A549 (cell line): ENCODE data around the gene VPS4A. TPM values are rescaled to one million over a fixed set of nuclear protein-coding genes. Genes with fewer than 3 reads are reported as not detected.
A peak's percentile ranks its signal among the peaks of the same experiment; 100 is the strongest.

Source experiments
- ATAC-seq, 2 experiments: fragments of 200-7000 bp in 1 of 2; fragments of >200 bp in 1 of 2; cut with Nextera tagmentation in 1 of 2; cut with Tn5 transposase in 1 of 2; 3 replicates each; pipeline versions ENCODE4 v1.8.0 to v1.9.1; 2018 to 2020; ENCODE audit warnings: mild to moderate bottlenecking in 1 of 2, moderate library complexity in 1 of 2
- CTCF ChIA-PET: fragments of 300-600 bp; sonication (Branson Sonifier 250); formaldehyde crosslinking; extraction: SDS; loops from one replicate; lab custom pipeline; 2021; ENCODE audit warnings: antibody characterized with exemption, inconsistent platforms; lab: Yijun Ruan, JAX
- POLR2A ChIA-PET: fragments of 350-600 bp; formaldehyde crosslinking; extraction: SDS; loops from one replicate; lab custom pipeline; 2021; ENCODE audit warnings: antibody characterized with exemption, inconsistent platforms; lab: Yijun Ruan, JAX
- DNase-seq, 2 experiments: peaks; one replicate each; pipeline versions ENCODE4 v3.0.0 to v3.0.0-alpha.2; 2011 to 2016; ENCODE audit warnings: low read depth in 1 of 2, low spot score in 1 of 2
- FAIRE-seq: peaks from 2 replicates; lab custom pipeline; 2011; peaks lifted over from hg19 to GRCh38; lab: Jason Lieb, UNC
- H3K27ac ChIP-seq, 2 experiments: fragments of >200 bp; sonication (Bioruptor Twin); formaldehyde crosslinking; 3 replicates each; pipeline ENCODE4 v1.5.1; 2016 to 2017
- H3K4me1 ChIP-seq: fragments of >200 bp; sonication (Bioruptor Twin); formaldehyde crosslinking; 3 replicates; pipeline ENCODE4 v1.6.1; 2016
- H3K4me2 ChIP-seq: fragments of >200 bp; sonication (Bioruptor Twin); formaldehyde crosslinking; 3 replicates; pipeline ENCODE4 v1.6.1; 2016
- H3K4me3 ChIP-seq: fragments of >200 bp; sonication (Bioruptor Twin); formaldehyde crosslinking; 3 replicates; pipeline ENCODE4 v1.5.1; 2016
- H3K9me3 ChIP-seq: fragments of >200 bp; sonication (Bioruptor Twin); formaldehyde crosslinking; 3 replicates; pipeline ENCODE4 v1.6.1; 2016
- CBX8 ChIP-seq: fragments of 200-600 bp; sonication (generic); IDR thresholded peaks from 2 replicates; pipeline ENCODE4 v1.6.1; 2016
- CEBPB ChIP-seq, 2 experiments: fragments of >200 bp in 1 of 2; sonication (Bioruptor Twin) in 1 of 2; formaldehyde crosslinking in 1 of 2; IDR thresholded peaks; 2 replicates each; pipeline ENCODE4 v1.6.1; 2012 to 2016
- CHD2 ChIP-seq: fragments of 150-350 bp; IDR thresholded peaks from 2 replicates; pipeline ENCODE4 v1.6.1; 2014; ENCODE audit warnings: low read length; ENCODE audit not compliant: partially characterized antibody
- CHD4 ChIP-seq: fragments of 200-600 bp; sonication (generic); IDR thresholded peaks from 2 replicates; pipeline ENCODE4 v1.6.1; 2016; ENCODE audit warnings: antibody characterized with exemption, mild to moderate bottlenecking, borderline replicate concordance
- EHMT2 ChIP-seq: fragments of 200-600 bp; sonication (generic); IDR thresholded peaks from 2 replicates; pipeline ENCODE4 v1.6.1; 2016; ENCODE audit warnings: antibody characterized with exemption, low read depth, mild to moderate bottlenecking, moderate library complexity
- EP300 ChIP-seq, 2 experiments: fragments of >200 bp; sonication (Bioruptor Twin); formaldehyde crosslinking; IDR thresholded peaks; 2 replicates in 1 of 2; 3 replicates in 1 of 2; pipeline ENCODE4 v1.6.1; 2016 to 2017
- FOXS1 ChIP-seq: fragments of 250-450 bp; sonication (Bioruptor Pico); IDR thresholded peaks from 2 replicates; pipeline ENCODE4 v1.5.0; 2020; ENCODE audit warnings: mild to moderate bottlenecking, moderate library complexity
- GATA3 ChIP-seq: IDR thresholded peaks from 2 replicates; pipeline ENCODE4 v1.6.1; 2012; ENCODE audit warnings: borderline replicate concordance
- HEYL ChIP-seq: fragments of 250-450 bp; sonication (Bioruptor Pico); IDR thresholded peaks from 2 replicates; pipeline ENCODE4 v1.8.0; 2021; ENCODE audit warnings: mild to moderate bottlenecking, moderate library complexity
- HOXA7 ChIP-seq: fragments of 250-450 bp; sonication (Bioruptor Pico); IDR thresholded peaks from 2 replicates; pipeline ENCODE4 v1.5.0; 2020; ENCODE audit warnings: mild to moderate bottlenecking, moderate library complexity
- HOXB5 ChIP-seq: fragments of 250-450 bp; sonication (Bioruptor Pico); IDR thresholded peaks from 2 replicates; pipeline ENCODE4 v1.5.0; 2020; ENCODE audit warnings: mild to moderate bottlenecking, moderate library complexity
- JUN ChIP-seq, 2 experiments: fragments of >200 bp; sonication (Bioruptor Twin); formaldehyde crosslinking; IDR thresholded peaks; 2 replicates in 1 of 2; 3 replicates in 1 of 2; pipeline ENCODE4 v1.6.1; 2016 to 2017
- KDM1A ChIP-seq: fragments of 200-600 bp; sonication (generic); IDR thresholded peaks from 2 replicates; pipeline ENCODE4 v1.6.1; 2016; ENCODE audit warnings: low read depth, mild to moderate bottlenecking
- MAFK ChIP-seq: fragments of 450-650 bp; IDR thresholded peaks from 2 replicates; pipeline ENCODE4 v1.6.1; 2014; ENCODE audit not compliant: partially characterized antibody
- NPAS2 ChIP-seq: fragments of 250-450 bp; sonication (Bioruptor Pico); IDR thresholded peaks from 2 replicates; pipeline ENCODE4 v1.8.0; 2022; ENCODE audit warnings: mild to moderate bottlenecking, moderate library complexity, borderline replicate concordance
- PHF8 ChIP-seq: fragments of 200-600 bp; sonication (generic); IDR thresholded peaks from 2 replicates; pipeline ENCODE4 v1.6.1; 2016; ENCODE audit warnings: low read depth, mild to moderate bottlenecking, antibody characterized with exemption, moderate library complexity, borderline replicate concordance
- POLR2A ChIP-seq: IDR thresholded peaks from 2 replicates; pipeline ENCODE4 v1.6.1; 2012; ENCODE audit warnings: mild to moderate bottlenecking, low read length
- POLR2AphosphoS2 ChIP-seq: conservative IDR thresholded peaks from 2 replicates; pipeline ENCODE4 v1.6.1; 2012; ENCODE audit warnings: low read length, improper control_type of control experiment, inconsistent platforms
- RARB ChIP-seq: fragments of 250-450 bp; sonication (Bioruptor Pico); IDR thresholded peaks from 2 replicates; pipeline ENCODE4 v1.8.0; 2021; ENCODE audit warnings: mild to moderate bottlenecking, moderate library complexity
- RCOR1 ChIP-seq: fragments of 150-350 bp; IDR thresholded peaks from 2 replicates; pipeline ENCODE4 v1.6.1; 2014; ENCODE audit warnings: antibody characterized with exemption, low read length, low read depth
- RFX5 ChIP-seq: fragments of 450-650 bp; IDR thresholded peaks from 2 replicates; pipeline ENCODE4 v1.7.1; 2014; ENCODE audit warnings: antibody characterized with exemption, mild to moderate bottlenecking, moderate library complexity
- SMC3 ChIP-seq: fragments of >200 bp; sonication (Bioruptor Twin); formaldehyde crosslinking; IDR thresholded peaks from 3 replicates; pipeline ENCODE4 v1.6.1; 2018; ENCODE audit warnings: inconsistent platforms
- TFCP2L1 ChIP-seq: fragments of 250-450 bp; sonication (Bioruptor Pico); IDR thresholded peaks from 2 replicates; pipeline ENCODE4 v1.5.0; 2021; ENCODE audit warnings: mild to moderate bottlenecking
- ZC3H11A ChIP-seq: fragments of 450-650 bp; IDR thresholded peaks from 2 replicates; pipeline ENCODE4 v1.6.1; 2014; ENCODE audit warnings: antibody characterized with exemption, mild to moderate bottlenecking
- ZFP36 ChIP-seq: fragments of 450-650 bp; IDR thresholded peaks from 2 replicates; pipeline ENCODE4 v1.6.1; 2014; ENCODE audit warnings: borderline replicate concordance; ENCODE audit not compliant: partially characterized antibody
- ZSCAN20 ChIP-seq: fragments of 250-450 bp; sonication (Bioruptor Pico); IDR thresholded peaks from 2 replicates; pipeline ENCODE4 v1.8.0; 2022; ENCODE audit warnings: mild to moderate bottlenecking, moderate library complexity
- WGBS: methylation state at CpG from one replicate; pipeline ENCODE4 v1.1.6; 2017; ENCODE audit errors: missing lambda C conversion rate; 5-methylcytosine and 5-hydroxymethylcytosine counted together
- polyA plus RNA-seq, 4 experiments: library from polyadenylated mRNA; depleted of rRNA in 3 of 4; stranded (reverse); fragments of >200 nt; fragmentation: RNase III in 1 of 4; extraction: RNeasy Plus Mini Kit Qiagen cat#74134 plus additional on column Dnase treatment in 1 of 4; gene quantifications; 2 replicates in 3 of 4; 3 replicates in 1 of 4; pipeline ENCODE4 v1.2.3, GENCODE V29; 2011 to 2017
- TF ChIP-seq, protein P1 (sequence below): fragments of 450-650 bp; IDR thresholded peaks from 2 replicates; pipeline ENCODE4 v1.6.1; 2014; ENCODE audit warnings: antibody characterized with exemption
- TF ChIP-seq, protein P2 (sequence below): fragments of >200 bp; sonication (Bioruptor Twin); formaldehyde crosslinking; IDR thresholded peaks from 3 replicates; pipeline ENCODE4 v1.5.1; 2016
- TF ChIP-seq, protein P3 (sequence below): IDR thresholded peaks from 2 replicates; pipeline ENCODE4 v1.6.1; 2012
- TF ChIP-seq, protein P4 (sequence below): fragments of 150-350 bp; IDR thresholded peaks from 2 replicates; pipeline ENCODE4 v1.6.1; 2014; ENCODE audit warnings: low read depth, mild to moderate bottlenecking, low read length

Gene VPS4A
- polyA plus RNA-seq, 2 of the 4 experiments (the other 2 are of a cell fraction), result 12.9 to 28.1 TPM

DNA sequence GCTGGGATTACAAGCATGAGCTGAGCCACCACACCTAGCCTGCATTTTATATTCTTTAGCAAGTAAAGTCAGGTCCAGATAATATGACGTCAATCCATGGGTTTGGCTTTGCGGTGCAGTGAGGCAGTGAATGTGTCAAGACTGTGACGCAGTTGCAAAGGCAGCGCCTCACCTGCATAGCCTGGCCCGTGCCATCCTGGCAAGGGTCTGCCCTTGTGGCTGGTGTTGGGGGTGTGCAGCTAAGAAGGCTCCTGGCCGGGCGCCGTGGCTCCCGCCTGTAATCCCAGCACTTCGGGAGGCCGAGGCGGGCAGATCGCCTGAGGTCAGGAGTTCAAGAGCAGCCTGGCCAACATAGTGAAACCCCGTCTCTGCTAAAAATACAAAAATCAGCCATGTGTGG is 12.3 kb downstream of the VPS4A start:
- H3K27ac ChIP-seq, result no peak overlapping the region
- no peak for ATAC-seq
- POLR2A ChIA-PET, result interaction anchor here (0.7 kb wide), 2 partner anchors 13 to 583 kb away, joined by 3 to 4 read pairs; no protein-coding TSS in a partner anchor
- H3K9me3 ChIP-seq, result no peaks in the 10 kb centered on the region
- H3K4me3 ChIP-seq, result no peak overlapping the region
- FAIRE-seq, result no peak
- no peak for DNase-seq
- WGBS, result 97% methylated on average over 5 of the region's 14 CpGs
- CTCF ChIA-PET, result interaction anchor here (2.6 to 8.9 kb wide), 3 partner anchors 10 to 14 kb away, joined by 6 to 44 read pairs (median 31); partner anchors contain the start of genes COG8, NIP7 and VPS4A
- no peak overlapping the region for H3K4me2 ChIP-seq
- no peak for TF ChIP-seq GATA3
- TF ChIP-seq POLR2AphosphoS2, result no peak
- TF ChIP-seq, protein P1, sequence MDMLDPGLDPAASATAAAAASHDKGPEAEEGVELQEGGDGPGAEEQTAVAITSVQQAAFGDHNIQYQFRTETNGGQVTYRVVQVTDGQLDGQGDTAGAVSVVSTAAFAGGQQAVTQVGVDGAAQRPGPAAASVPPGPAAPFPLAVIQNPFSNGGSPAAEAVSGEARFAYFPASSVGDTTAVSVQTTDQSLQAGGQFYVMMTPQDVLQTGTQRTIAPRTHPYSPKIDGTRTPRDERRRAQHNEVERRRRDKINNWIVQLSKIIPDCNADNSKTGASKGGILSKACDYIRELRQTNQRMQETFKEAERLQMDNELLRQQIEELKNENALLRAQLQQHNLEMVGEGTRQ, result no peak
- TF ChIP-seq RFX5, result no peak
- TF ChIP-seq, protein P2, sequence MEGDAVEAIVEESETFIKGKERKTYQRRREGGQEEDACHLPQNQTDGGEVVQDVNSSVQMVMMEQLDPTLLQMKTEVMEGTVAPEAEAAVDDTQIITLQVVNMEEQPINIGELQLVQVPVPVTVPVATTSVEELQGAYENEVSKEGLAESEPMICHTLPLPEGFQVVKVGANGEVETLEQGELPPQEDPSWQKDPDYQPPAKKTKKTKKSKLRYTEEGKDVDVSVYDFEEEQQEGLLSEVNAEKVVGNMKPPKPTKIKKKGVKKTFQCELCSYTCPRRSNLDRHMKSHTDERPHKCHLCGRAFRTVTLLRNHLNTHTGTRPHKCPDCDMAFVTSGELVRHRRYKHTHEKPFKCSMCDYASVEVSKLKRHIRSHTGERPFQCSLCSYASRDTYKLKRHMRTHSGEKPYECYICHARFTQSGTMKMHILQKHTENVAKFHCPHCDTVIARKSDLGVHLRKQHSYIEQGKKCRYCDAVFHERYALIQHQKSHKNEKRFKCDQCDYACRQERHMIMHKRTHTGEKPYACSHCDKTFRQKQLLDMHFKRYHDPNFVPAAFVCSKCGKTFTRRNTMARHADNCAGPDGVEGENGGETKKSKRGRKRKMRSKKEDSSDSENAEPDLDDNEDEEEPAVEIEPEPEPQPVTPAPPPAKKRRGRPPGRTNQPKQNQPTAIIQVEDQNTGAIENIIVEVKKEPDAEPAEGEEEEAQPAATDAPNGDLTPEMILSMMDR, result no peak
- TF ChIP-seq EP300 (IDR thresholded peaks at IDR 0.05), result no peak
- no peak for TF ChIP-seq MAFK
- TF ChIP-seq EHMT2, result no peak
- TF ChIP-seq, protein P3, sequence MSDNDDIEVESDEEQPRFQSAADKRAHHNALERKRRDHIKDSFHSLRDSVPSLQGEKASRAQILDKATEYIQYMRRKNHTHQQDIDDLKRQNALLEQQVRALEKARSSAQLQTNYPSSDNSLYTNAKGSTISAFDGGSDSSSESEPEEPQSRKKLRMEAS, result no peak
- no peak for TF ChIP-seq CBX8
- no peak for TF ChIP-seq ZC3H11A
- no peak for TF ChIP-seq HOXB5
- no peak for TF ChIP-seq ZFP36
- no peak for TF ChIP-seq NPAS2 (CRISPR knock-in tag)
- no peak for TF ChIP-seq SMC3
- TF ChIP-seq KDM1A, result no peak
- TF ChIP-seq HEYL (CRISPR knock-in tag), result no peak
- TF ChIP-seq TFCP2L1, result no peak
- TF ChIP-seq ZSCAN20 (CRISPR knock-in tag), result no peak
- TF ChIP-seq POLR2A, result no peak
- H3K4me1 ChIP-seq, result peaks cover 27% of the 10 kb centered on the region

DNA sequence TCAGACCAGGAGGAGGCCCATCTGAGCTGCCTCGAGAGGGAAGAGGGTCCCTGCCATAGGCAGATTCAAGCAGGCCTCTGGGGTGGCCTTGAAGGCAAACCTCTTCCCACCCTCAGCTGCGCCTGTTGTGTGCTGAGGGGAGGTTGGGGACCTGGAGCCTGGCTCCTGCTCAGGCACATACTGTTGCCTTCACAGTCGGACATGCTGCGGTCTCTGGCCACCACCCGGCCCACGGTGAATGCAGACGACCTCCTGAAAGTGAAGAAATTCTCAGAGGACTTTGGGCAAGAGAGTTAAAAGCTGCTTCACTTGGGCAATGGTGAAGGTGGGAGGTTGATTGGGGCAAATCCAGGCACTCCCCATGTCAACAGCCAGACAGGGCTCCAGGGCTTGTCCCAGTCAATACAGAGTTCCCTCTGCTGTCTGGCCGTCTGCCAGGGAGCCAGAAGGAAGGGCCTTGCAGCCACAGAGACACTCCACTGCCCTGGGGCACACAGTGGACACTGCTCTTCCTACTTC is 12.9 kb downstream of the VPS4A start:
- H3K9me3 ChIP-seq, result no peaks in the 10 kb centered on the region
- ChIA-PET CTCF (interaction anchor here (2.6 to 8.9 kb wide), 3 partner anchors 10 to 13 kb away, joined by 6 to 44 read pairs (median 31); partner anchors contain the start of genes COG8, NIP7 and VPS4A), POLR2A (no interaction called here)
- ATAC-seq (peak in 1 of 2 experiments; percentile 8; a peak in 1 of 6 replicates), DNase-seq (no peak), FAIRE-seq (no peak)
- 0 out of 6 replicates have a peak overlapping the region, but pooled peaks of 1 of the 2 experiments have one; percentile 34 for H3K27ac ChIP-seq
- H3K4me2 ChIP-seq, result no peak overlapping the region
- H3K4me3 ChIP-seq, result no peak overlapping the region
- 89% methylated on average over 8 of the region's 8 CpGs for WGBS
- TF ChIP-seq GATA3, result no peak
- TF ChIP-seq POLR2A, result no peak
- no peak for TF ChIP-seq CEBPB (IDR thresholded peaks at IDR 0.05)
- TF ChIP-seq ZSCAN20 (CRISPR knock-in tag), result no peak
- no peak for TF ChIP-seq KDM1A
- no peak for TF ChIP-seq PHF8
- no peak for TF ChIP-seq CHD2
- TF ChIP-seq, protein P4, sequence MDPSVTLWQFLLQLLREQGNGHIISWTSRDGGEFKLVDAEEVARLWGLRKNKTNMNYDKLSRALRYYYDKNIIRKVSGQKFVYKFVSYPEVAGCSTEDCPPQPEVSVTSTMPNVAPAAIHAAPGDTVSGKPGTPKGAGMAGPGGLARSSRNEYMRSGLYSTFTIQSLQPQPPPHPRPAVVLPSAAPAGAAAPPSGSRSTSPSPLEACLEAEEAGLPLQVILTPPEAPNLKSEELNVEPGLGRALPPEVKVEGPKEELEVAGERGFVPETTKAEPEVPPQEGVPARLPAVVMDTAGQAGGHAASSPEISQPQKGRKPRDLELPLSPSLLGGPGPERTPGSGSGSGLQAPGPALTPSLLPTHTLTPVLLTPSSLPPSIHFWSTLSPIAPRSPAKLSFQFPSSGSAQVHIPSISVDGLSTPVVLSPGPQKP, result no peak
- no peak for TF ChIP-seq RARB (CRISPR knock-in tag)
- TF ChIP-seq EP300 (IDR thresholded peaks at IDR 0.05), result no peak
- TF ChIP-seq CHD4, result no peak
- TF ChIP-seq JUN (IDR thresholded peaks at IDR 0.05), result no peak
- TF ChIP-seq HOXA7 (CRISPR knock-in tag), result no peak
- TF ChIP-seq FOXS1 (CRISPR knock-in tag), result no peak
- TF ChIP-seq RCOR1, result no peak
- TF ChIP-seq, all 56 proteins: peak for 0
- peaks cover 34% of the 10 kb centered on the region for H3K4me1 ChIP-seq
